ENCODE measurements around the gene CDKL1. TPM values are rescaled to one million over a fixed set of nuclear protein-coding genes. Genes with fewer than 3 reads are reported as not detected.
A peak's percentile ranks its signal among the peaks of the same experiment; 100 is the strongest.
"Not testable (repeated sequence)": the region's sequence is repeated elsewhere in the genome, so short reads cannot be mapped to it uniquely, and the experiment has no call there.

The CDKL1 gene
- total RNA-seq, 1 donor, result 10.5 TPM

GRCh38 chr14:50366115-50366514 is 30.6 kb downstream of the CDKL1 start:
- H3K9me3 ChIP-seq (ENCODE audit: low read depth, low read length), result no peaks in the 10 kb centered on the region
- DNase-seq (ENCODE audit: insufficient read length, low spot score, missing footprints), result no peak
- H3K27ac ChIP-seq (ENCODE audit: low read depth, low read length), result no peak overlapping the region
- no peak overlapping the region for H3K4me2 ChIP-seq (ENCODE audit: insufficient read depth, low read length)
- no peaks in the 10 kb centered on the region for H3K27me3 ChIP-seq (ENCODE audit: insufficient read depth, low read length)
- no peak overlapping the region for H3K4me3 ChIP-seq (ENCODE audit: insufficient read depth, low read length)
- H3K36me3 ChIP-seq (ENCODE audit: insufficient read depth, low read length), result no peaks in the 10 kb centered on the region
- H3K79me2 ChIP-seq (ENCODE audit: insufficient read depth, low read length), result no peaks in the 10 kb centered on the region
- peaks cover 11% of the 10 kb centered on the region for H3K4me1 ChIP-seq (ENCODE audit: insufficient read depth, low read length)
- TF ChIP-seq CTCF (IDR thresholded peaks at IDR 0.05; ENCODE audit: extremely low read depth, low read depth, low read length), result no peak
- no peaks in the 10 kb centered on the region for H4K20me1 ChIP-seq (ENCODE audit: insufficient read depth, low read length)
- H2AFZ ChIP-seq (ENCODE audit: low read length), result peak overlapping the region; percentile 61

- H3K36me3 ChIP-seq (ENCODE audit: insufficient read depth, low read length); H3K79me2 ChIP-seq (ENCODE audit: insufficient read depth, low read length); H4K20me1 ChIP-seq (ENCODE audit: insufficient read depth, low read length); H3K4me3 ChIP-seq (ENCODE audit: insufficient read depth, low read length); DNase-seq (ENCODE audit: insufficient read length, low spot score, missing footprints); H3K27ac ChIP-seq (ENCODE audit: low read depth, low read length); H2AFZ ChIP-seq (ENCODE audit: low read length); H3K4me2 ChIP-seq (ENCODE audit: insufficient read depth, low read length); H3K27me3 ChIP-seq (ENCODE audit: insufficient read depth, low read length); H3K9me3 ChIP-seq (ENCODE audit: low read depth, low read length): not testable (repeated sequence)
- H3K4me1 ChIP-seq (ENCODE audit: insufficient read depth, low read length), result peaks cover 11% of the 10 kb centered on the region
Observed at GRCh38 chr14:50365572-50365971, 31.1 kb downstream of the CDKL1 start.

GRCh38 chr14:50364792-50365191 is 31.9 kb downstream of the CDKL1 start:
- no peaks in the 10 kb centered on the region for H3K9me3 ChIP-seq (ENCODE audit: low read depth, low read length)
- H3K4me1 ChIP-seq (ENCODE audit: insufficient read depth, low read length), result peaks cover 11% of the 10 kb centered on the region
- no peaks in the 10 kb centered on the region for H3K27me3 ChIP-seq (ENCODE audit: insufficient read depth, low read length)
- H3K4me2 ChIP-seq (ENCODE audit: insufficient read depth, low read length), result no peak overlapping the region
- no peak overlapping the region for H3K27ac ChIP-seq (ENCODE audit: low read depth, low read length)
- no peaks in the 10 kb centered on the region for H3K36me3 ChIP-seq (ENCODE audit: insufficient read depth, low read length)
- no peak for DNase-seq (ENCODE audit: insufficient read length, low spot score, missing footprints)
- no peak overlapping the region for H2AFZ ChIP-seq (ENCODE audit: low read length)
- TF ChIP-seq CTCF (IDR thresholded peaks at IDR 0.05; ENCODE audit: extremely low read depth, low read depth, low read length), result no peak
- H3K79me2 ChIP-seq (ENCODE audit: insufficient read depth, low read length), result no peaks in the 10 kb centered on the region
- H3K4me3 ChIP-seq (ENCODE audit: insufficient read depth, low read length), result no peak overlapping the region
- H4K20me1 ChIP-seq (ENCODE audit: insufficient read depth, low read length), result no peaks in the 10 kb centered on the region

GRCh38 chr14:50363714-50364111 is 33.0 kb downstream of the CDKL1 start:
- H3K79me2 ChIP-seq (ENCODE audit: insufficient read depth, low read length), result no peaks in the 10 kb centered on the region
- TF ChIP-seq CTCF (IDR thresholded peaks at IDR 0.05; ENCODE audit: extremely low read depth, low read depth, low read length), result no peak
- H3K36me3 ChIP-seq (ENCODE audit: insufficient read depth, low read length), result no peaks in the 10 kb centered on the region
- DNase-seq (ENCODE audit: insufficient read length, low spot score, missing footprints), result no peak
- peak overlapping the region; percentile 58 for H3K4me3 ChIP-seq (ENCODE audit: insufficient read depth, low read length)
- H3K27me3 ChIP-seq (ENCODE audit: insufficient read depth, low read length), result no peaks in the 10 kb centered on the region
- H2AFZ ChIP-seq (ENCODE audit: low read length), result peak overlapping the region; percentile 95
- H3K9me3 ChIP-seq (ENCODE audit: low read depth, low read length), result no peaks in the 10 kb centered on the region
- H3K4me1 ChIP-seq (ENCODE audit: insufficient read depth, low read length), result peaks cover 11% of the 10 kb centered on the region
- H4K20me1 ChIP-seq (ENCODE audit: insufficient read depth, low read length), result no peaks in the 10 kb centered on the region
- peak overlapping the region; percentile 67 for H3K27ac ChIP-seq (ENCODE audit: low read depth, low read length)
- H3K4me2 ChIP-seq (ENCODE audit: insufficient read depth, low read length), result peak overlapping the region; percentile 83

All from osteoblast (primary cell).